Islet precursor cell (in vitro differentiated cells): ENCODE data around the gene PLPPR1.

Experiments
- DNase-seq: peaks from one replicate; pipeline ENCODE4 v3.0.0-alpha.2; 2018

Gene PLPPR1

DNA sequence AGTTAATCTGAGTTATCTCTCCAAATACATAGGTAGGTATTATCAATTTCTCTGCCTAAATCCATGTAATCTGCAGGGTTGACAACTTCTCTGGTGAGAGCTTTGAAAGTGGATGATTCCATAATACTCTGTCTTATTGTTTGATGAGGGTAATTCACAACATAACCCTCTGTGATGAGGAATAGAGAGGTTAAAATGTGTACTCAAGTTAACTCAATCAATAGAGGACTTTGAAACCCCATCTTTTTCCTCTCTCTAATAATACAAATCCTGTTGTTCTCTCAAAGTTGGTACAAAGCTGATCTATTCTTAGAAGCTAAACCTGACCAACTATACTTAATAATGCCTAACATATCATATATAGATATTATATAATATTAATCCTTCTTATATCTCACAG lies 100.1 kb downstream of the PLPPR1 start:
- DNase-seq = no peak

DNA sequence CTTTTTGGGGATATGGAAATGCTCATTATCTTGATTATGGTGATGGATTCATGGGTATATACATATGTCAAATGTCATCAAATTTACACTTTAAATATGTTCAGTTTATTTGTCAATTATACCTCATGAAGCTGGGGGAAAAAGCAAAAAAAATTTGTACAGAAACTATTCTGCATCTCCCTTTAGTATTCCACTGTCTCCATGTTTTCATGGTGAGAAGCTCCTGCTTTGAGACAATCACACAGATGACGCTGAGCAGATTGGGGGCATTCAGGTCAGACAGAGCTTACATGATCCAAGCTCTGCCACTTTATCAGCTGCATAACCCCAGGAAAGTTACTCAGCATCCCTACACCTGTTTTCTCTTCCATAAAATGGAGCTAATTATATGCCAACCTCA lies 101.5 kb downstream of the PLPPR1 start:
- no peak for DNase-seq

GRCh38 chr9:101131326-101131725 lies 102.8 kb downstream of the PLPPR1 start:
- no peak for DNase-seq

GRCh38 chr9:101132801-101133200 lies 104.3 kb downstream of the PLPPR1 start:
- no peak for DNase-seq

GRCh38 chr9:101138509-101138908 lies 110.0 kb downstream of the PLPPR1 start:
- no peak for DNase-seq

GRCh38 chr9:101139082-101139481 lies 110.6 kb downstream of the PLPPR1 start:
- no peak for DNase-seq

DNA sequence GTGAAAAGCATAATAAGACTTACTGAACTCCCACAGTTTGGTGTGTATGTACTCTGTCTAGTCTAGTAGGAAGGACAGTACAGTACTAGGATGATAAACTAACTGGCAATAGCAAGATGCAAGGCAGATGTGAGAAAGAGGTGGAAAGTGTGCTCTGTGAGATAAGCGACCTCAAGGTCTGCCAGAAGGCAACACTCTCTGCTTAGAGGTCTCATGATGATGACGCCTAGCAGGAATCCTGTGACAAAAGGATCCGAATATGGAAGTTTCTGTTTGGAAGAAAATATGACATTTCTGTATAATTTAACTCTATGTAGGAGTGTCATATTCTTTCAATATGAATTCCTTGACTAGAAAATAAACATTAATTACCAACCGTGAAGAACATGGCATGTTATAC lies 112.2 kb downstream of the PLPPR1 start:
- no peak for DNase-seq

GRCh38 chr9:101146508-101146907 lies 118.0 kb downstream of the PLPPR1 start:
- no peak for DNase-seq

DNA sequence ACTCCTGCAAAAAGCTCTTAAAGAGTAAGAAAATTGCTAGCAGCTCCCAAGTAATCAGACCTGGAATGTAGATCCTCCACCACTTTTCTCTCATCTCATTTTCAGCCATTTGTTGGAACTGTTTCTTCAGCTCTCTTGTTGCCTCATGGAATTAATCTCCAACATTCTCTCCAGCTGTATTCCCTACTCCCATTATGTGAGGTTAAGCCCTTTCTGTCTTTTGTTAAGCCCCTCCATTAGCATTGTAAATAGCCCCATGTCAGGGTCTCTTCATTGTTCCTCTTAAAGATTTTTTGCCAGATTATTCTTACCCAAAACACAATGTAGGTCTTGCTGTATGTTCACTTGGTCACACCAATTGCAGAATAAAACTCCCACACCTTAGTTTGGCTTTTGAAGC lies 119.8 kb downstream of the PLPPR1 start:
- DNase-seq = no peak

DNA sequence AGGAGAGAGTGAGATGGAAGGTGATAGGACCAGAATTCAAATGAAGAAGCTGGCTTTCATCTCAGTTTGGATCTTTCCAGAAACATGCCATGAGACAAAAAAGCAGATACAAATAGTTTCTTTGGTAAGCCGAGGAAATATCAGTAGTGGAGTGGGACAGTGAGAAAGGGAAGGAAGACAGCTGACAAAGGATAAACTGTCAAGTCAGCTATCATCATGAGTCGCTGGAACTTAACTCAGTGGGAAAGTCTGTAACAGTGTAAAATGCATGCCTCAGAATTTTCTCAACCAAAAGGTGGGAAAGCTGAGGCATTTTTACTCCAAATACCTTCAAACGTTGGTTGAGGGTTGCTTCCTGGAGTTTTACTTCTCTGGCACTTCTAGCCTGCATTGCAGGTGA lies 129.8 kb downstream of the PLPPR1 start:
- DNase-seq = no peak

GRCh38 chr9:101162231-101162630 lies 133.7 kb downstream of the PLPPR1 start:
- DNase-seq = no peak

DNA sequence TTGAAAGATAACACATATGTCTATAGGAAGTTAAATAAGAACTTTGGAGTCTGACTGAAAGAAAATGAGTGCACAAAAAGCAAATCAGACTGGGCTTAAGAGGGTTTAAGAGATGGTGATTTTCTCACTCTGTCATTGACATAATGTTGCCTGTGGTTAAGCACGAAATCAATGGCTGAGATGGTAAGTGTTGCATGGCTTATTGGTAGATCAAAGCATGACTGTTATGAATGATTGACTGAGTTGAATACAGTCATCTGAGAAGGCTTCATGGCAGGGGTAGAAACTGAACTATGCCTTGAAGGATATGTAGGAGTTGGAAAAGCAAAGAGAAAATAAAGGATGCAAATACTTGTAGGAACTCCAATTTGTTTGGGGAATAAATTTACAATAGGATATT lies 136.6 kb downstream of the PLPPR1 start:
- DNase-seq = no peak

DNA sequence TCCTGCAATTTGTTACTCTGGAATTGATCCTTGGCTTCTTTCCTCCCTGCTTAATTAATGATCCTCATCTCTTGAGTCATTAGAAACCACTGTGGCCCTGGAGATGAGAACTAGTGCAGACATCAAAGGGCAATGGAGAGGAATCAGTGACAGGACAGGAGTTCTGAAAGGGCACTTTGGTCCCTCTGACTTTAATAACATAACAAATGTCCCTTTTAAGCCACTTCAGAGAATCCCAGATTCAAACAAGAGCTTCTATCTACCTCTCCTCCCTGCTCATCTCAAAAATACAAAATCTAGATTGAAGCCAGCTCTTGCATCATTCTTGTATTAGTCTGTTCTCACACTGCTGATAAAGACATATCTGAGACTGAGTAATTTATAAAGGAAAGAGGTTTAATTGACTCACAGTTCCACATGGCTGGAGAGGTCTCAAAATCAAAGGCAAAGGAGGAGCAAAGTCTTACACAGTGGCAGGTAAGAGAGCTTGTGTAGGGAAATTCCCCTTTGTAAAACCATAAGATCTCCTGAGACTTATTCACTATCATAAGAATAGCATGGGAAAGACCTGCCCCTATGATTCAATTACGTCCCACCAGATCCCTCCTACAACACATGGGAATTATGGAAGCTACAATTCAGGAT lies 139.1 kb downstream of the PLPPR1 start:
- no peak for DNase-seq

DNA sequence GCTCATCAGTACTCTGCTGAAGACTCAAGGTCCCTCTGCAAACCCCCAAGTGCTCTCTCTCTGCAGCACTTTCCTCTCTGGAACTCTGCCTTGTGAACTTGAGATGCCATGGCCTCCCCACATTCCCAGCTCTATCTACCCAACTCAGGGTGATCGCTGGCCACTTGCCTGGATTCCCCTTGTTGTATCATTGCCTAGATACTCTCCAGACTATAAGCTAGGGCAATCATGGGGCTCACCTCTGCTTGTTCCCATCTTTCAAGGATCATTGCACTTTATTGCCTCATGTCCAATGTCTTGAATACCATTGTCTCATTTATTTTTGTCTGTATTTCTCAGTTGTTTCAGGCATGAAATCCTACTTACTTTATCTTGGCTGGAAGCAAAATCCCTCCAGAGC lies 144.1 kb downstream of the PLPPR1 start:
- no peak for DNase-seq

GRCh38 chr9:101173907-101174306 lies 145.4 kb downstream of the PLPPR1 start:
- no peak for DNase-seq

DNA sequence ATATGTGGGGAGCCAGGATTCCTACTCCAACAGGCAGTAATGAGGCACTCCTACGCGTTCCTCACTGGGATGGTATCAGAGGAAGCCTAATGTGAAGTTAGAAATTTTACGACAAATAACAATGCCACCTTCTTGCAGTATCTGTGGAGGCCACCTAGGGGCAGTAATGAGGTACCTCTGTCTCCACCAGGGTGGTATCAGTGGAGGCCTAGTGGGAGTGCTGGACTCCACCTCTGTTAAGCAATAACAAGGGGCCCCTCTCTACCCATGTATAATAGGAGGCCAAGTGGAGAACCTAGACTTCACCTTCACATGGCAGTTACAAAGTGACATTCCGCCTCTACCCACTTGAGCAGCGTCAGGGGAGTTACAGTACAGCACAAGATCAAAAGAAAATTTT lies 147.9 kb downstream of the PLPPR1 start:
- peak; percentile 58 for DNase-seq

GRCh38 chr9:101184813-101185278 lies 156.3 kb downstream of the PLPPR1 start:
- no peak for DNase-seq

- DNase-seq = no peak
Observed at GRCh38 chr9:101191723-101192122, 163.2 kb downstream of the PLPPR1 start.

- no peak for DNase-seq
Observed at GRCh38 chr9:101197026-101197425, 168.5 kb downstream of the PLPPR1 start.

DNA sequence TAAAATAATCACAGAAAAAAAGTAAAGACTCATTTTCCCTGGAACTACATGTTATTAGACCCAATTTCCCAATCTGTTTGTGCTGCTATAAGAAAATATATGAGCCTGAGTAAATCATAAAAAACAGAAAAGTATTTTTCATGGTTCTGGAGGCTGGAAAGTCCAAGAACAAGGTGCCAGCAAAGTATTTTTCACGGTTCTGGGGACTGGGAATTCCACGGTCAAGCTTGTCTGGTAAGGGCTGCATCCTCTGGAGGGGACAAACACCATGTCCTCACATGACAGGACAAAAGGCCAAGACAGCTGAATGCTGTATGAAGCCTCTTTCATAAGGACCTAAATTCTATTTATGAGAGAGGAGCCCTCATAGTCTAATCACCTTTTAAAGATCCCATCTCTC lies 172.3 kb downstream of the PLPPR1 start:
- DNase-seq = no peak

DNA sequence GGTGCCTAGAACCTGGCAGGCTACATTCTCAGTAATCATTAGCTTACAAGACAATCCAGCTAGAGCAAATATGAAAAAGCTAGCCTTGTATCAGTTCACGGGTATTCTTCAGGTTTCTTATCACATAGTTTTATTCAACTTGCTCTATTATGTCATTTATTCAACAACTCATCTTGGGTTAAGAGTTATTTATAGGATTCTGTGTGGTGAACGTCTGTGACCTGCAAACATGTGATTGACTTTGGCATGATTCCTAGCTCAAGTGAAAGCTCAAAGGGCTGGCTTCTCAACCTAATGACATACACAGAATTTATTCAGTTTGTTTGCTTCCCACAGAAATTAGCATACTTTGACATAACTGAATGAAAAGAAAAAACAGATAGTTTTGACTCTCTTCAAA lies 173.1 kb downstream of the PLPPR1 start:
- no peak for DNase-seq

DNA sequence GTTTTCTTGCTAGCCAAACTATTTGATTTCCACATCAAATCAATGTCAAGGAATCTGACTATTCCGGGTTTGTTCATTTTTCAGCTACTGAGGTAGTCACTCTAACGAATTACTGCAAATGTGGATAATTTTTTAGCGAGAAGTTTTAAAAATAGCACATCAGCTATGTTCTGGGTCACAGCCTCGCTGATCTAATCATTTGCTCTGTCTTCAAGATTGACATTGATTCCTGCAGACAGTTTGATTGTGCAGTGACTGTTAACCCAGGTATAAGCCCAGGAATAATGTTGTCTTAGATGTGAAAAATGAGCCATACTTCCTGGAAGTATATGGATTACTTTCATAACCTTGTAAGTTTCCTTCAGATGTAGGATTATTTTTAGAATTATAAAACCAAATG lies 181.1 kb downstream of the PLPPR1 start:
- DNase-seq = no peak

DNA sequence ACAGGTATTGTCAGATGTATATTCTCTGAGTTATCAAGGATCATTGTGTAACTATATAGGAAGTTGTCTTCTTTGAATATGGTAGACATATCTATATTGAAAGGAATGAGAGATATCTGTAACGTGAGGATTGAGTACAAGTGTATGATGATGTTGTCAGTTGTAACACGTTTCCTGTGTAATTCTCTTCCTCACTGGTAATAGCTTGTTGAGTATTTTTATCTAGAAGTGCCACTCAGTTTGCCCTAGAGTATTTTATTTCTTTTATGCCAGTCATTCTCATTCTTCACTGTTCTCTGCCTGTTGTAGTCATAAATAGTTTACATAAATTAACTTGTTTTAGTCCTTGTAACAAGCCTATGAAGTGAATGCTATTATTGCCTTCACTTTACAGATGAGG lies 184.1 kb downstream of the PLPPR1 start:
- no peak for DNase-seq

GRCh38 chr9:101219030-101219429 lies 190.5 kb downstream of the PLPPR1 start:
- no peak for DNase-seq

GRCh38 chr9:101220341-101220740 lies 191.8 kb downstream of the PLPPR1 start:
- no peak for DNase-seq

GRCh38 chr9:101225271-101225670 lies 196.7 kb downstream of the PLPPR1 start:
- no peak for DNase-seq
